Panc1 (cell line): Measurements from ENCODE around the gene PCDH15. TPM values are rescaled to one million over a fixed set of nuclear protein-coding genes. Genes with fewer than 3 reads are reported as not detected.

ENCODE experiments used
- ATAC-seq: fragments of 200-7000 bp; cut with Tn5 transposase; 2 replicates; pipeline ENCODE4 v1.9.1; 2020; ENCODE audit warnings: mild to moderate bottlenecking, moderate library complexity
- BruUV-seq: library from RNA; stranded (reverse); fragments of 400-500 nt; replicated peaks from 2 replicates; lab custom pipeline; 2021; lab: Mats Ljungman, UMichigan
- CTCF ChIA-PET: fragments of 300-600 bp; sonication (Branson Sonifier 250); formaldehyde crosslinking; loops from one replicate; lab custom pipeline; 2022; ENCODE audit warnings: antibody characterized with exemption; lab: Charles Lee
- POLR2A ChIA-PET: fragments of 300-600 bp; sonication (Branson Sonifier 250); formaldehyde crosslinking; loops from one replicate; lab custom pipeline; 2022; ENCODE audit warnings: antibody characterized with exemption; lab: Charles Lee
- DNase-seq: peaks from one replicate; pipeline ENCODE4 v3.0.0-alpha.2; 2010; ENCODE audit warnings: low read depth, low spot score
- H3K27ac ChIP-seq: 2 replicates; pipeline ENCODE4 v1.5.1; 2011; ENCODE audit warnings: mild to moderate bottlenecking, low read length, inconsistent platforms
- H3K27me3 ChIP-seq: fragments of 200-500 bp; sonication (Bioruptor generic); 2 replicates; pipeline ENCODE4 v1.6.0; 2014; ENCODE audit warnings: low read length, inconsistent platforms; ENCODE audit not compliant: control insufficient read depth, insufficient read depth
- H3K36me3 ChIP-seq: fragments of 200-500 bp; sonication (Bioruptor generic); 2 replicates; pipeline ENCODE4 v1.5.1; 2014; ENCODE audit warnings: inconsistent platforms, mild to moderate bottlenecking, low read length, moderate library complexity; ENCODE audit not compliant: control insufficient read depth, insufficient read depth
- H3K4me1 ChIP-seq: 2 replicates; pipeline ENCODE4 v1.5.1; 2011; ENCODE audit warnings: inconsistent platforms, mild to moderate bottlenecking, low read length, moderate library complexity; ENCODE audit not compliant: control insufficient read depth, insufficient read depth
- H3K4me3 ChIP-seq, 2 experiments: 2 replicates each; pipeline ENCODE4 v1.5.1; 2011 to 2012; ENCODE audit warnings: low read depth in 2 of 2, low read length in 2 of 2, mild to moderate bottlenecking in 2 of 2, inconsistent platforms in 1 of 2, moderate library complexity in 1 of 2
- H3K9me3 ChIP-seq: fragments of 200-500 bp; sonication (Bioruptor generic); 2 replicates; pipeline ENCODE4 v1.5.1; 2014; ENCODE audit warnings: low read depth, mild to moderate bottlenecking, inconsistent platforms, low read length, moderate library complexity; ENCODE audit not compliant: control insufficient read depth, insufficient read depth
- POLR2AphosphoS5 ChIP-seq: IDR thresholded peaks from 2 replicates; pipeline ENCODE4 v1.6.1; 2012; ENCODE audit warnings: mild to moderate bottlenecking, low read depth, low read length, moderate library complexity
- SIN3A ChIP-seq: IDR thresholded peaks from 2 replicates; pipeline ENCODE4 v1.6.1; 2012; ENCODE audit warnings: low read depth, mild to moderate bottlenecking, low read length, moderate library complexity, borderline replicate concordance; ENCODE audit not compliant: insufficient read depth
- TCF7L2 ChIP-seq: IDR thresholded peaks from 2 replicates; pipeline ENCODE4 v1.6.1; 2011; ENCODE audit warnings: mild to moderate bottlenecking, low read depth, low read length, inconsistent platforms
- in situ Hi-C: cut with HindIII; loops from 2 replicates; pipeline ENCODE4 v1.10.0; 2016; ENCODE audit warnings: low sequenced_read_pairs, low pct_unique_long_range_greater_than_20kb
- intact Hi-C: fragments of 100-400 bp; cut with micrococcal nuclease; formaldehyde crosslinking; loops from one replicate; pipeline ENCODE4 v1.10.0; 2022; ENCODE audit not compliant: unreplicated experiment
- total RNA-seq: library from RNA; stranded (reverse); gene quantifications from one replicate; pipeline ENCODE4 v1.2.1, GENCODE V29; 2021; ENCODE audit not compliant: unreplicated experiment
- TF ChIP-seq, protein P1 (sequence below), 2 experiments: IDR thresholded peaks; 2 replicates each; pipeline ENCODE4 v1.6.1; 2011 to 2012; ENCODE audit warnings: low read depth in 2 of 2, control low read depth in 1 of 2, low read length in 1 of 2, mild to moderate bottlenecking in 1 of 2, moderate library complexity in 1 of 2; ENCODE audit not compliant: insufficient read depth in 1 of 2
- TF ChIP-seq, protein P2 (sequence below): fragments of 450-650 bp; IDR thresholded peaks from 2 replicates; pipeline ENCODE4 v1.5.1; 2017; ENCODE audit warnings: mild to moderate bottlenecking

PCDH15 gene
- total RNA-seq, 1 experiment from 2014 or later = 0.18 TPM

DNA sequence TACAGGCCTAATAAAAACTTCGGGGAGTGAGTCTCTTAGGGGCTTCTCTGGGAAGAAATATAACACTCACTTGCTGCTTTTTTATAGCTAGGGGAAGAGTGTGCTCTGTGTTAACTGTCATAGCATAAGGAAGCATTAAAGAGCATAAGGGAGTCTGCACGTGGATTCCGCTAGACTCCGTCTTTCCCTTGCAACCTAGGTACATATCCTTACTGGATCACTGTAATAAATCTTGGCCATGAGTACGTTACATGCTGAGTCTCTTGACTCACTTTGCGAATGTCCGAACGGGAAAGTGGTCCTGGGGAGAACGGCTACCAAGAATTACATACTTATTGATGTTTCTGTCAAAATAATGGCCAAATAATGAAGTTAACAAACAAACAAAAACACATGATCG, 1029.3 kb downstream of the PCDH15 start:
- Histone ChIP-seq H3K27me3 (no peaks in the 10 kb centered on the region), H3K4me3 (no peak overlapping the region), H3K4me1 (no peaks in the 10 kb centered on the region), H3K9me3 (no peaks in the 10 kb centered on the region), H3K36me3 (no peaks in the 10 kb centered on the region), H3K27ac (no peak overlapping the region)
- POLR2A ChIA-PET = no interaction called here
- no TSS peak for BruUV-seq
- ATAC-seq (no peak), DNase-seq (no peak)
- TF ChIP-seq, protein P1, sequence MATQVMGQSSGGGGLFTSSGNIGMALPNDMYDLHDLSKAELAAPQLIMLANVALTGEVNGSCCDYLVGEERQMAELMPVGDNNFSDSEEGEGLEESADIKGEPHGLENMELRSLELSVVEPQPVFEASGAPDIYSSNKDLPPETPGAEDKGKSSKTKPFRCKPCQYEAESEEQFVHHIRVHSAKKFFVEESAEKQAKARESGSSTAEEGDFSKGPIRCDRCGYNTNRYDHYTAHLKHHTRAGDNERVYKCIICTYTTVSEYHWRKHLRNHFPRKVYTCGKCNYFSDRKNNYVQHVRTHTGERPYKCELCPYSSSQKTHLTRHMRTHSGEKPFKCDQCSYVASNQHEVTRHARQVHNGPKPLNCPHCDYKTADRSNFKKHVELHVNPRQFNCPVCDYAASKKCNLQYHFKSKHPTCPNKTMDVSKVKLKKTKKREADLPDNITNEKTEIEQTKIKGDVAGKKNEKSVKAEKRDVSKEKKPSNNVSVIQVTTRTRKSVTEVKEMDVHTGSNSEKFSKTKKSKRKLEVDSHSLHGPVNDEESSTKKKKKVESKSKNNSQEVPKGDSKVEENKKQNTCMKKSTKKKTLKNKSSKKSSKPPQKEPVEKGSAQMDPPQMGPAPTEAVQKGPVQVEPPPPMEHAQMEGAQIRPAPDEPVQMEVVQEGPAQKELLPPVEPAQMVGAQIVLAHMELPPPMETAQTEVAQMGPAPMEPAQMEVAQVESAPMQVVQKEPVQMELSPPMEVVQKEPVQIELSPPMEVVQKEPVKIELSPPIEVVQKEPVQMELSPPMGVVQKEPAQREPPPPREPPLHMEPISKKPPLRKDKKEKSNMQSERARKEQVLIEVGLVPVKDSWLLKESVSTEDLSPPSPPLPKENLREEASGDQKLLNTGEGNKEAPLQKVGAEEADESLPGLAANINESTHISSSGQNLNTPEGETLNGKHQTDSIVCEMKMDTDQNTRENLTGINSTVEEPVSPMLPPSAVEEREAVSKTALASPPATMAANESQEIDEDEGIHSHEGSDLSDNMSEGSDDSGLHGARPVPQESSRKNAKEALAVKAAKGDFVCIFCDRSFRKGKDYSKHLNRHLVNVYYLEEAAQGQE (IDR thresholded peaks at IDR 0.05; ENCODE audit: insufficient read depth in 1 of 2, low read depth in 2 of 2, low read length in 1 of 2) = no peak
- TF ChIP-seq POLR2AphosphoS5 = no peak
- TF ChIP-seq TCF7L2 = no peak
- TF ChIP-seq, protein P2, sequence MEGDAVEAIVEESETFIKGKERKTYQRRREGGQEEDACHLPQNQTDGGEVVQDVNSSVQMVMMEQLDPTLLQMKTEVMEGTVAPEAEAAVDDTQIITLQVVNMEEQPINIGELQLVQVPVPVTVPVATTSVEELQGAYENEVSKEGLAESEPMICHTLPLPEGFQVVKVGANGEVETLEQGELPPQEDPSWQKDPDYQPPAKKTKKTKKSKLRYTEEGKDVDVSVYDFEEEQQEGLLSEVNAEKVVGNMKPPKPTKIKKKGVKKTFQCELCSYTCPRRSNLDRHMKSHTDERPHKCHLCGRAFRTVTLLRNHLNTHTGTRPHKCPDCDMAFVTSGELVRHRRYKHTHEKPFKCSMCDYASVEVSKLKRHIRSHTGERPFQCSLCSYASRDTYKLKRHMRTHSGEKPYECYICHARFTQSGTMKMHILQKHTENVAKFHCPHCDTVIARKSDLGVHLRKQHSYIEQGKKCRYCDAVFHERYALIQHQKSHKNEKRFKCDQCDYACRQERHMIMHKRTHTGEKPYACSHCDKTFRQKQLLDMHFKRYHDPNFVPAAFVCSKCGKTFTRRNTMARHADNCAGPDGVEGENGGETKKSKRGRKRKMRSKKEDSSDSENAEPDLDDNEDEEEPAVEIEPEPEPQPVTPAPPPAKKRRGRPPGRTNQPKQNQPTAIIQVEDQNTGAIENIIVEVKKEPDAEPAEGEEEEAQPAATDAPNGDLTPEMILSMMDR = no peak
- TF ChIP-seq SIN3A = no peak
- CTCF ChIA-PET = no interaction called here
- intact Hi-C loops = no loop called here
- in situ Hi-C loops = no loop called here

DNA sequence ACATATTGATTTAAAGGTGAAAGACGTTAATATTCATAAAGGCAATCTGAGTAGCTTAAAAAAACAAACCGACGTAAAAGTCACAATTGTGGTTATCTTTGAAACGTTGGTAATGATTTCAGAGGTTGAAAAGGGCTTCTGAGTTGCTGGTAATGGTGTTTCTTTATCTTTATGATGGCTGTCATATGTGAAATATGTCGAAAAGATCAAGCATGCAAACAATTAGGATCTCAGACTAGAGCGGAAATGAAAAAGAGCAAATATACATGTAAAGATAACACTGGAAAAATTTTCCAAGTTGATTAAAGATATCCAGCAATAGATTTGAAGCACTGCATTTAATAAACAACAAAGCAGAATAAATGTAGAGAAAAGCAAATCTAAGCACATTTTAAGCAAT, 1030.1 kb downstream of the PCDH15 start:
- Histone ChIP-seq H3K4me1 (no peaks in the 10 kb centered on the region), H3K27ac (no peak overlapping the region), H3K9me3 (no peaks in the 10 kb centered on the region), H3K36me3 (no peaks in the 10 kb centered on the region), H3K27me3 (no peaks in the 10 kb centered on the region), H3K4me3 (no peak overlapping the region)
- intact Hi-C loops (no loop called here), in situ Hi-C loops (no loop called here)
- no peak for DNase-seq
- no TSS peak for BruUV-seq
- TF ChIP-seq, protein P1 (IDR thresholded peaks at IDR 0.05; ENCODE audit: insufficient read depth in 1 of 2, low read depth in 2 of 2, low read length in 1 of 2) = no peak
- no peak for TF ChIP-seq SIN3A
- TF ChIP-seq TCF7L2 = no peak
- TF ChIP-seq, protein P2 = no peak
- no peak for TF ChIP-seq POLR2AphosphoS5
- ATAC-seq = no peak
- ChIA-PET CTCF (no interaction called here), POLR2A (no interaction called here)
